Uterus (tissue), 4 donors: ENCODE data around the gene UFSP2. TPM values are rescaled to one million over a fixed set of nuclear protein-coding genes. Genes with fewer than 3 reads are reported as not detected.

Source experiments
- DNase-seq, 2 donors: peaks; one replicate each; pipeline ENCODE4 v3.0.0-alpha.2; 2019 to 2020
- H3K27ac ChIP-seq, 2 donors: fragments of 200-600 bp; sonication (generic); 1 replicate in 1 of 2; 2 replicates in 1 of 2; pipeline ENCODE4 v1.5.1; 2016 to 2018
- H3K27me3 ChIP-seq, 2 donors: fragments of 200-600 bp; sonication (generic); one replicate each; pipeline ENCODE4 v1.5.1; 2018 to 2019; ENCODE audit warnings: control low read depth in 1 of 2
- H3K36me3 ChIP-seq, 2 donors: fragments of 200-600 bp; sonication (generic); one replicate each; pipeline ENCODE4 v1.5.1; 2019; ENCODE audit warnings: control low read depth in 1 of 2
- H3K4me1 ChIP-seq, 2 donors: fragments of 200-600 bp; sonication (generic); one replicate each; pipeline ENCODE4 v1.5.1; 2018 to 2019; ENCODE audit warnings: control low read depth in 1 of 2
- H3K4me3 ChIP-seq, 2 donors: fragments of 200-600 bp; sonication (generic); 1 replicate in 1 of 2; 2 replicates in 1 of 2; pipeline ENCODE4 v1.5.1; 2018 to 2019; ENCODE audit warnings: mild to moderate bottlenecking in 1 of 2
- H3K9me3 ChIP-seq, 2 donors: fragments of 200-600 bp; sonication (generic); one replicate each; pipeline ENCODE4 v1.5.1; 2019; ENCODE audit warnings: control low read depth in 1 of 2
- CTCF ChIP-seq, 4 experiments: fragments of 200-600 bp in 2 of 4; fragments of 450-650 bp in 2 of 4; sonication (generic) in 2 of 4; IDR thresholded peaks; one replicate each; pipeline ENCODE4 v1.5.1; 2016 to 2019; ENCODE audit warnings: antibody characterized with exemption in 4 of 4, mild to moderate bottlenecking in 2 of 4, moderate library complexity in 1 of 4
- POLR2A ChIP-seq, 2 donors: fragments of 450-650 bp; IDR thresholded peaks; one replicate each; pipeline ENCODE4 v1.6.1; 2016; ENCODE audit warnings: antibody characterized with exemption in 2 of 2, mild to moderate bottlenecking in 1 of 2, moderate library complexity in 1 of 2
- intact Hi-C: fragments of 100-400 bp; cut with DNase I; formaldehyde crosslinking; loops from one replicate; pipeline ENCODE4 v1.15.1; 2023; ENCODE audit warnings: low total_unique reads
- total RNA-seq, 4 donors: library from RNA; depleted of rRNA in 3 of 4; stranded (reverse); fragments of >200 nt in 3 of 4; gene quantifications; one replicate each; pipeline versions ENCODE4 v1.1.0 to v1.2.4, GENCODE V29; 2014 to 2023
- donor health status: DM: yes; HTN: yes; CAD: no.

The UFSP2 gene
- total RNA-seq, 4 donors from 2014 or later: 18.2 to 170 (median 55.8) TPM

- DNase-seq: no peak
- no peaks in the 10 kb centered on the region for H3K4me1 ChIP-seq
- no peak overlapping the region for H3K27ac ChIP-seq
- H3K27me3 ChIP-seq: no peaks in the 10 kb centered on the region
- no peaks in the 10 kb centered on the region for H3K36me3 ChIP-seq
- TF ChIP-seq POLR2A (IDR thresholded peaks at IDR 0.05): no peak
- TF ChIP-seq CTCF (IDR thresholded peaks at IDR 0.05): no peak
- intact Hi-C loops: no loop called here
- no peaks in the 10 kb centered on the region for H3K9me3 ChIP-seq
- no peak overlapping the region for H3K4me3 ChIP-seq
Measured at GRCh38 chr4:185382754-185383153, 43.0 kb downstream of the UFSP2 start.

DNA sequence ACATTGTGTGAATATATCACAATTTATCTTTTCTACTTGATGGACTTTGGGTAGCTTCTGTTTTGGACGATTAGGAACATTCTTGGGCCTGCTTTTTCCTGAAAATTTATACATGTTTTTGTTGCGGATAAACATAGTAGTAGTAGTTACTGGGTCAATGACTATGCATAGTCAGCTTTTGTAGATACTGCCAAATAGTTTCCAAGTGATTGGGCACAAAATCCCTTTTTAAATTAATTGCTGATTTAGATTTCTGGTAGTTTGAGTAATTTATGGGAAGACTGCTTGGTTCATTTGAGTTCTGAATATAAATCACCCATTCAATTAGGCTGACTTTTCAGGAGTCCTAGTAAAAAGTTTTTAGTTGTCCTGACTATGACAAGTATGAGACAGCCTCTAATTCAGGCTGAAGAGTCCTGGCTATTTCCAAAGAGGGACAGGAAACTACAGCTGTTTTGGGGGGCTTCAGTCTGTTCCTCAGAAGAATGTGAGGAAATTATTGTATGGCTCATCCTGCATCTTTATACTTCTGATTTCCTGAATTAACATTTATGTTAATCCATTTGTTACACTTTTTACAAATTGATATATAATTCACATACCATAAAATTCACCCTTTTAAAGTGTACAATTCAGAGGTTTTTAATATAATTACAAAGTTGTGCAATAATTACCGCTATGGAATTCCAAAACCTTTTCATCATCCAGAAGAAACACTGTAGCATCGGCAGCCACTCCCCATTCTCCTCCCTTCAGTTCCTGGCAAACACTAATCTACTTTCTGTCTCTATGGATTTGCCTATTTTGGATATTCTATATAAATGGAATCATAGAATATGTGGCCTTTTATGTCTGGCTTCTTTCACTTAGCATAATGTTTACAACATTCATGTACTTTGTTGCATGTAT lies 44.2 kb downstream of the UFSP2 start:
- no peak overlapping the region for H3K27ac ChIP-seq
- no peak overlapping the region for H3K4me3 ChIP-seq
- no peaks in the 10 kb centered on the region for H3K4me1 ChIP-seq
- no peaks in the 10 kb centered on the region for H3K27me3 ChIP-seq
- H3K9me3 ChIP-seq: no peaks in the 10 kb centered on the region
- no peak for DNase-seq
- TF ChIP-seq POLR2A (IDR thresholded peaks at IDR 0.05) (no peak), CTCF (IDR thresholded peaks at IDR 0.05) (no peak)
- H3K36me3 ChIP-seq: no peaks in the 10 kb centered on the region
- intact Hi-C loops: no loop called here

- H3K36me3 ChIP-seq: no peaks in the 10 kb centered on the region
- no peak for DNase-seq
- no peak overlapping the region for H3K4me3 ChIP-seq
- H3K9me3 ChIP-seq: no peaks in the 10 kb centered on the region
- H3K4me1 ChIP-seq: no peaks in the 10 kb centered on the region
- no peak overlapping the region for H3K27ac ChIP-seq
- H3K27me3 ChIP-seq: no peaks in the 10 kb centered on the region
- intact Hi-C loops: no loop called here
- TF ChIP-seq CTCF (IDR thresholded peaks at IDR 0.05) (no peak), POLR2A (IDR thresholded peaks at IDR 0.05) (no peak)
Measured at GRCh38 chr4:185380320-185380719, 45.4 kb downstream of the UFSP2 start.

DNA sequence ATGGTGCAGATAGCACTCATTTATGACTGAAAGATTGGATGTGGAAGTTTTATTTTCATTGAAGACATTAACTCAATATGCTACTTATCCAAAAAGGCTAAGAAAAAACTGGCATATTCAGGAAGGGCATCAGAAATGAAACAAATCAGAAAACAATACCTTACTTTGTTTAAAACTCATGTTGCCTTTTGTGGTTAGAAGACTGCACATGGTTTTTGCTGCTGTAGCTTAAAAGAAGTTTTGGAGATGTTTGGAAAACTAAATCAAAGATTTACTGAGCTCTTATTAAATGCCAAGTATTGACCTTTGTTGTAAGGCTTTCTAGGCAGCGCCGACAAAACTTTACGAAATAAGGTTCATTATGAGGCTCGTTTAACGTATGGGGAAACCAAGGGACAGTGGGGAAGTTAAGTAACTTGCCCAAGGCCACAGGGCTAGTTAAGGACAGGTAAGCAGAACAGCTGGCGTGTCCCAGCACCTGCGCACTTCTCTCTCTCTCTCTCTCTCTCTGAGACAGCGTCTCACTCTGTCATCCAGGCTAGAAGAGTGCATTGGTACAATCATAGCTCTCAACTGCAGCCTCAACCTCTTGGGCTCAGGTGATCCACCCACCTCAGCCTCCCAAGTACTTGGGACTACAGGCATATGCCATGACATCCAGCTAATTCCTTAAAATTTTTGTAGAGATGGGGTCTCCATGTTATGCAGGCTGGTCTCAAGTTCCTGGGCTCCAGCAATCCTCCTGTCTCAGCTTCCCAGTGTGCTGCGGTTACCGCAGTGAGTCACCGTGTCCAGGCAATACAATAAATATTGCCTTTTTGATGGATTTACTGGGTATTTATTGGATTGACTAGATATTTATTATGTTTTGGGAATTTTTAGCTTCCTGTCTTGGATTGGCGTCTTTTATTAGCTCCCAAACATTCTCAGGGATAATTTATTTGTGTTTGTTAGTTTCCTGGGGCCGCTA lies 46.2 kb downstream of the UFSP2 start:
- TF ChIP-seq CTCF (IDR thresholded peaks at IDR 0.05) (no peak), POLR2A (IDR thresholded peaks at IDR 0.05) (no peak)
- no peak overlapping the region for H3K27ac ChIP-seq
- H3K36me3 ChIP-seq: no peaks in the 10 kb centered on the region
- intact Hi-C loops: no loop called here
- H3K9me3 ChIP-seq: no peaks in the 10 kb centered on the region
- H3K4me1 ChIP-seq: no peaks in the 10 kb centered on the region
- no peak for DNase-seq
- H3K4me3 ChIP-seq: no peak overlapping the region
- no peaks in the 10 kb centered on the region for H3K27me3 ChIP-seq
